IgD-negative memory B cell (primary cell): ENCODE results near the gene ABCA5. TPM values are rescaled to one million over a fixed set of nuclear protein-coding genes. Genes with fewer than 3 reads are reported as not detected.
A peak's percentile ranks its signal among the peaks of the same experiment; 100 is the strongest.

ENCODE experiments used
- H3K27ac Mint-ChIP-seq, 3 donors: one replicate each; pipeline ENCODE4 v1.8.0; 2020 to 2022; ENCODE audit warnings: mild to moderate bottlenecking in 3 of 3, mixed read lengths in 3 of 3, moderate library complexity in 1 of 3
- H3K27me3 Mint-ChIP-seq: one replicate; pipeline ENCODE4 v1.8.0; 2021; ENCODE audit warnings: mixed read lengths
- H3K36me3 Mint-ChIP-seq: one replicate; pipeline ENCODE4 v1.8.0; 2020; ENCODE audit warnings: mild to moderate bottlenecking, mixed read lengths
- H3K4me1 Mint-ChIP-seq, 3 donors: one replicate each; pipeline ENCODE4 v1.8.0; 2020 to 2022; ENCODE audit warnings: mixed read lengths in 3 of 3, mild to moderate bottlenecking in 1 of 3
- H3K4me3 Mint-ChIP-seq, 4 donors: one replicate each; pipeline ENCODE4 v1.8.0; 2020 to 2022; ENCODE audit warnings: mild to moderate bottlenecking in 4 of 4, mixed read lengths in 4 of 4, moderate library complexity in 3 of 4
- H3K9me3 Mint-ChIP-seq, 3 donors: one replicate each; pipeline ENCODE4 v1.8.0; 2020 to 2021; ENCODE audit warnings: mixed read lengths in 3 of 3, mild to moderate bottlenecking in 1 of 3
- polyA plus RNA-seq: library from polyadenylated mRNA; unstranded; fragments of 300-500 nt; fragmentation: Illumina TruSeq; gene quantifications from one replicate; pipeline ENCODE4 v1.2.3, GENCODE V29; 2021

ABCA5 gene
- polyA plus RNA-seq, 1 donor from 2014 or later = 4.5 TPM

- H3K36me3 Mint-ChIP-seq = no peaks in the 10 kb centered on the region
- H3K27ac Mint-ChIP-seq = no peak overlapping the region
- no peak overlapping the region for H3K4me3 Mint-ChIP-seq
- H3K27me3 Mint-ChIP-seq = no peaks in the 10 kb centered on the region
- H3K9me3 Mint-ChIP-seq = peaks cover 0 to 2% (median 0%) of the 10 kb centered on the region in 3 donors
- peaks cover 0 to 6% (median 0%) of the 10 kb centered on the region in 3 donors for H3K4me1 Mint-ChIP-seq
Measured at GRCh38 chr17:69339937-69340336, 13.0 kb upstream of the ABCA5 start.

- H3K4me1 Mint-ChIP-seq = peaks cover 0 to 4% (median 0%) of the 10 kb centered on the region in 3 donors
- peaks cover 7% of the 10 kb centered on the region for H3K27me3 Mint-ChIP-seq
- no peak overlapping the region for H3K27ac Mint-ChIP-seq
- peaks cover 0 to 2% (median 0%) of the 10 kb centered on the region in 3 donors for H3K9me3 Mint-ChIP-seq
- H3K4me3 Mint-ChIP-seq = no peak overlapping the region
- no peaks in the 10 kb centered on the region for H3K36me3 Mint-ChIP-seq
Measured at GRCh38 chr17:69336996-69337395, 10.1 kb upstream of the ABCA5 start.

DNA sequence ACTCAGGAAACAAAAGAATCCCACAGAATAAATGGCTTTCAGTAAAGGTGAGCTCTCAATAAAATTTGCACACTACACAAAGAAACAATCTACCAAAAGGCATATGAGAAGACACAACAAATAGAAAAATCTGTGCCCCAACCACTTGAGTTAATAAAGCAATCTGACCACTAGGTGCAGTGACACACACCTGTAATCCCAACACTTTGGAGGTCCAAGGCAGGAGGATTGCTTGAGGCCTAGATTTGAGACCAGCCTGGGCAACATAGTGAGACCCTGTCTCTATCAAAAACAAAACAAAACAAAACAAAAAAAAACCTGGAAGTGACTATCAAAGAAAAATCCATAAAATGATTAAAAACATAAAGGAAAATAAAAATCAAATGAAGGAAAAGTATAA is 9.6 kb upstream of the ABCA5 start:
- no peak overlapping the region for H3K4me3 Mint-ChIP-seq
- peaks cover 10% of the 10 kb centered on the region for H3K27me3 Mint-ChIP-seq
- H3K36me3 Mint-ChIP-seq = no peaks in the 10 kb centered on the region
- peaks cover 0 to 2% (median 0%) of the 10 kb centered on the region in 3 donors for H3K9me3 Mint-ChIP-seq
- H3K27ac Mint-ChIP-seq = peak overlapping the region in 1 of 3 donors; percentile 70
- H3K4me1 Mint-ChIP-seq = peaks cover 0 to 4% (median 0%) of the 10 kb centered on the region in 3 donors

DNA sequence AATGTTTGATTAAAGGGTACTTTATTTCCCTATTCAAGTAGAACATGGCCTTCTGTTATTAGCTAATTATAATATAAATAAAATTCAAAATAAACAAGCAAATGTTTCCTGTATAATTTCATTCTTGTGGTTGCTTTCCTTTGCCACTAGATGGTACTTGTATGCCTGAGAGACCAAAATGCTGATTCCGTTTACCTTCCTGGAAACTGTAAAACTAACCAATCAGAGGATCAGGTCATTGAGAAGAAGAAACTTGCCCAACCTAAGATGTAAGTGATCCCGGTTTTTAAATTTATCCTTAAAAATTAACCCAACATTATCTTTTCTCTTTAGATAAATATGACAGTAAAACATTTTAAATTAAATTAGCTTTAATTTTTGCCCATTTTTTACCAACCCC is 8.1 kb upstream of the ABCA5 start:
- Mint-ChIP-seq H3K4me3 (no peak overlapping the region), H3K27me3 (peaks cover 10% of the 10 kb centered on the region), H3K9me3 (peaks cover 0 to 2% (median 0%) of the 10 kb centered on the region in 3 donors), H3K36me3 (no peaks in the 10 kb centered on the region), H3K4me1 (peaks cover 0 to 4% (median 0%) of the 10 kb centered on the region in 3 donors), H3K27ac (no peak overlapping the region)

- no peak overlapping the region for H3K4me3 Mint-ChIP-seq
- peaks cover 0 to 2% (median 0%) of the 10 kb centered on the region in 3 donors for H3K9me3 Mint-ChIP-seq
- no peak overlapping the region for H3K27ac Mint-ChIP-seq
- H3K27me3 Mint-ChIP-seq = peaks cover 11% of the 10 kb centered on the region
- H3K4me1 Mint-ChIP-seq = peaks cover 0 to 4% (median 0%) of the 10 kb centered on the region in 3 donors
- H3K36me3 Mint-ChIP-seq = no peaks in the 10 kb centered on the region
Measured at GRCh38 chr17:69333561-69333960, 6.6 kb upstream of the ABCA5 start.

DNA sequence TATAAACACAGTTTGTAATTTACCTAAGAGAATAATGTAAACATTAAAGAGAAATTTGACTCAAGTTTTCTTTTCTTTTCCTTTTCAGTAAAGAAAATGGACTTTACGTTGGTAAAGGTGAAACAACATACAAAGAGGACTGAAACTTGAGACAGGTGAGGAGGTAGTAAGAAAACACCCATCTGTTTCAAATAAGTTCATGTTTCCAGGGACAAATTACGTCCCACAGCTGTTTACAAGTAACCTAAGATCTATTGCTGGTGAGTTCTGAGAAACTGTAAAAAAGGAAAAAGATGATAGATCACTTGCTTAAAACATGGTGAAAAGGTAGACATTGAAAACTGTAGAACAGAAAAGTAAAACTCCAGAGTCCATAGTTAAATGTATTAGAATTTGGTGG is 4.8 kb upstream of the ABCA5 start:
- Mint-ChIP-seq H3K36me3 (peaks cover 1% of the 10 kb centered on the region), H3K9me3 (peaks cover 0 to 2% (median 0%) of the 10 kb centered on the region in 3 donors), H3K4me3 (no peak overlapping the region), H3K4me1 (peaks cover 0 to 8% (median 3%) of the 10 kb centered on the region in 3 donors), H3K27me3 (peaks cover 11% of the 10 kb centered on the region), H3K27ac (no peak overlapping the region)

DNA sequence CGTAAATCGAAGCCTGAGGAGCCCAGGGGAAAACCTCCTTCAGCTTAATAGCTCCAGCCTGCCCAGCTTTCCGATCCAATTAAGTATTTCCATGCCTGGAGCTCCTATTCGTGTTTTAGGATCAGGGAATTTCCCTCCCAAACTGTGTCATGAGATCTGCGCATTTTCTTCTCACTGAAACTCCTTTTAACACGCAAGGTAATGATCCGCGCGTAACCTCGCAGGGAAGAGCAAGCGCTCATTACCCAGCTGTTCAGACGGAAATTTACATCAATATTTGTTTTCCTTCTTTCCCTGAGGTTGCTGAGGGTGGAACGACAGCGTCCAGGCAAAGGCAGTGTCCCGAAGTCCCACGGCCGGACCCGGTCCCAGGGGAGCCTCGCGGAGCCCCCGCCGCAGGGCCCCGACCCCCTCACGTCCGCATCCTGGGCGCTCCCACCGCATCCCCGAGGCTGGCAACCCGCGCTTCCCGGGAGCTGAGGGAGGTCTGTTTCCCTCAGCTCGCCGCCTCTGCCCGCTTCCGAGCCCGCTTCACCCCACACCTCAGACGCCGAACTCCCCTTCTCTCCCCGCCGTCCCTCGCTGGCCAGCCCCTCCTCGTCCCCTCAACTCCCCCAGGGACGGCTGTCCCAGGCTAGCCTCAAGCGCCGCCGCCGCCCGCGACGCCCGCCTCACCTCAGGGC is 415 bp downstream of the ABCA5 start:
- Mint-ChIP-seq H3K27me3 (peaks cover 3% of the 10 kb centered on the region), H3K36me3 (peaks cover 1% of the 10 kb centered on the region), H3K4me1 (peaks cover 11 to 18% (median 18%) of the 10 kb centered on the region in 3 donors), H3K9me3 (no peaks in the 10 kb centered on the region), H3K4me3 (peak overlapping the region; percentile 91 to 97 (median 94)), H3K27ac (peak overlapping the region; percentile 75 to 99 (median 95))

GRCh38 chr17:69325518-69326376 is 1.2 kb downstream of the ABCA5 start:
- Mint-ChIP-seq H3K4me1 (peaks cover 11 to 19% (median 18%) of the 10 kb centered on the region in 3 donors), H3K36me3 (peaks cover 3% of the 10 kb centered on the region), H3K27me3 (peaks cover 3% of the 10 kb centered on the region), H3K27ac (peak overlapping the region; percentile 54 to 99 (median 75)), H3K9me3 (no peaks in the 10 kb centered on the region), H3K4me3 (peak overlapping the region; percentile 91 to 97 (median 94))

DNA sequence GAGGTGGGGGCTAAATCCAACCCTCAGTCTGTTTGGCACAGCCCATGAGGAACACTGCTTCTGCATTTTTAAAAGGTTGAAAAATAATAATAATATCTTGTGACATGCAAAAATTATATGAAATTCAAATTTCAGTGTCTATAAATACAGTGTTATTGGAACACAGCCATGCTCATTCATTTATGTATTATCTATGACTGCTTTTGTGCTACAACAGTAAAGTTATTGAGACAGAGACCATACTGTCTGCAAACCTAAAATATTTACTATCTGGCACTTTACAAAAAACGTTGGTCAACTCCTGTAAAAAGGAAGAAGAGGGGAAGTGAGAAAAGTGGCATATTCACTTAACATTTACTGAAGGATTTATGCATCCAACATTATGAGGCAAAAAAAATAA is 3.1 kb downstream of the ABCA5 start:
- peaks cover 5% of the 10 kb centered on the region for H3K36me3 Mint-ChIP-seq
- H3K9me3 Mint-ChIP-seq = no peaks in the 10 kb centered on the region
- peak overlapping the region in 1 of 4 donors; percentile 91 for H3K4me3 Mint-ChIP-seq
- no peak overlapping the region for H3K27ac Mint-ChIP-seq
- H3K27me3 Mint-ChIP-seq = peaks cover 2% of the 10 kb centered on the region
- H3K4me1 Mint-ChIP-seq = peaks cover 11 to 26% (median 19%) of the 10 kb centered on the region in 3 donors

GRCh38 chr17:69320908-69321238 is 6.1 kb downstream of the ABCA5 start:
- Mint-ChIP-seq H3K27ac (no peak overlapping the region), H3K9me3 (no peaks in the 10 kb centered on the region), H3K27me3 (no peaks in the 10 kb centered on the region), H3K4me1 (peaks cover 5 to 17% (median 15%) of the 10 kb centered on the region in 3 donors), H3K4me3 (no peak overlapping the region), H3K36me3 (peaks cover 8% of the 10 kb centered on the region)

- no peaks in the 10 kb centered on the region for H3K9me3 Mint-ChIP-seq
- peaks cover 8% of the 10 kb centered on the region for H3K36me3 Mint-ChIP-seq
- peaks cover under 1 to 13% (median 10%) of the 10 kb centered on the region in 3 donors for H3K4me1 Mint-ChIP-seq
- no peaks in the 10 kb centered on the region for H3K27me3 Mint-ChIP-seq
- H3K27ac Mint-ChIP-seq = no peak overlapping the region
- H3K4me3 Mint-ChIP-seq = no peak overlapping the region
Measured at GRCh38 chr17:69320210-69320907, 6.6 kb downstream of the ABCA5 start.

DNA sequence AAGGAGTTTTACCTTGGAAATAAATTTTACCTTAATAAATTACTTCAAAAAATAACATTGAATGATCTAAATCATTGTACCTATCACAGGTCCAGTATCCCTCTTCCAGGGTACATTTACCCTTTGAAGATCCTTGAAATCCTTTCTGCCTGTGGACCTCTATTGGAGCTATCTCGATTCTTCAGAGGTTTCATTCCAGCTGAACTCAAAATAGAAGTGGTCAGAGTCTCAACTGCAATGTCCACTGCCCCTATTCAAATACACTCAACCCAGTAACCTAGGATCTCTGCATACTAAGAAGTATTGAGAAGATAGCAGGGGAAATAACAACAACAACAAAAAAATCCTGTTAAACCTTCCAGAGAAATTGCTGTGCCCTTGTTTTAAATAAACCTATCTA is 9.3 kb downstream of the ABCA5 start:
- Mint-ChIP-seq H3K9me3 (no peaks in the 10 kb centered on the region), H3K27me3 (no peaks in the 10 kb centered on the region), H3K4me3 (no peak overlapping the region), H3K4me1 (peaks cover 0 to 8% (median 3%) of the 10 kb centered on the region in 3 donors), H3K27ac (no peak overlapping the region), H3K36me3 (peaks cover 13% of the 10 kb centered on the region)

- Mint-ChIP-seq H3K4me1 (peaks cover 0 to 3% (median 2%) of the 10 kb centered on the region in 3 donors), H3K36me3 (peaks cover 13% of the 10 kb centered on the region), H3K9me3 (no peaks in the 10 kb centered on the region), H3K27ac (no peak overlapping the region), H3K27me3 (no peaks in the 10 kb centered on the region), H3K4me3 (no peak overlapping the region)
Measured at GRCh38 chr17:69314246-69315065, 12.5 kb downstream of the ABCA5 start.

DNA sequence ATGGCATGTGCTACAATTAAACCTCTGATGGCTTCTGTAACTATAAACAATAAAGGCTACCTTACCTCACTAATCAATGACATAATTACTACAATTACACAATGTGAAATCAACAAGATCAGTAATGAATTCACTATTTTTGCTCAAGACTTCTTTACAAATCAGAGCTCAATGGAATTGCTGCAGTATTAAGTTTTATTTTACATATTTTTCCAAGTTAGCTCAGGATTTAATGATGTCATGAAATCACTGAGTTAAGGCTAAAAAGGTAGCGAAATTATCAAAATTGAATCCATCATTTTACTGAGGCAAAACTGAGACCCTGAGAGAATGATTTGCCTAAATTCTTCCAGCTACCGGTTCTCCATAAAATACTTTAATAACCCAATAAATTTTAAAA is 21.8 kb downstream of the ABCA5 start:
- H3K27me3 Mint-ChIP-seq = no peaks in the 10 kb centered on the region
- H3K9me3 Mint-ChIP-seq = no peaks in the 10 kb centered on the region
- no peak overlapping the region for H3K27ac Mint-ChIP-seq
- H3K36me3 Mint-ChIP-seq = peaks cover 16% of the 10 kb centered on the region
- no peaks in the 10 kb centered on the region for H3K4me1 Mint-ChIP-seq
- H3K4me3 Mint-ChIP-seq = no peak overlapping the region
